Endothelial cell of umbilical vein (primary cell): ENCODE data around the gene ZP2. TPM values are rescaled to one million over a fixed set of nuclear protein-coding genes. Genes with fewer than 3 reads are reported as not detected.

Source experiments
- BruUV-seq: library from RNA; stranded (reverse); fragments of 400-500 nt; replicated peaks from 2 replicates; lab custom pipeline; 2021; lab: Mats Ljungman, UMichigan
- CTCF ChIA-PET: fragments of 300-600, 350-600 bp; sonication (Branson Sonifier 250); formaldehyde crosslinking; loops from one replicate; lab custom pipeline; 2021; ENCODE audit warnings: antibody characterized with exemption, inconsistent platforms; lab: Charles Lee
- POLR2A ChIA-PET: fragments of 300-600, 350-600 bp; sonication (Branson Sonifier 250); formaldehyde crosslinking; loops from one replicate; lab custom pipeline; 2021; ENCODE audit warnings: antibody characterized with exemption, inconsistent platforms; lab: Charles Lee
- DNase-seq: peaks from one replicate; pipeline ENCODE4 v3.0.0-alpha.2; 2011; ENCODE audit warnings: low read depth, low spot score
- FAIRE-seq: peaks from 2 replicates; lab custom pipeline; 2011; peaks lifted over from hg19 to GRCh38; lab: Jason Lieb, UNC
- H2AFZ ChIP-seq: 2 replicates; pipeline ENCODE4 v1.6.0; 2012; ENCODE audit warnings: low read depth, low read length, control low read depth, inconsistent platforms
- H3K27ac ChIP-seq: 2 replicates; pipeline ENCODE4 v1.5.1; 2011; ENCODE audit warnings: low read depth, mild to moderate bottlenecking, control low read depth, low read length, moderate library complexity; ENCODE audit not compliant: insufficient read depth
- H3K27me3 ChIP-seq, 2 experiments: 2 replicates each; pipeline versions ENCODE4 v1.6.0 to v1.6.1; 2011; ENCODE audit warnings: low read length in 2 of 2, mixed read lengths in 1 of 2; ENCODE audit not compliant: control insufficient read depth in 2 of 2, insufficient read depth in 2 of 2
- H3K36me3 ChIP-seq, 2 experiments: 2 replicates in 1 of 2; 3 replicates in 1 of 2; pipeline ENCODE4 v1.5.1; 2011; ENCODE audit warnings: low read length in 2 of 2, mild to moderate bottlenecking in 1 of 2, moderate library complexity in 1 of 2; ENCODE audit not compliant: control insufficient read depth in 2 of 2, insufficient read depth in 2 of 2; ENCODE audit errors: extremely low read depth in 1 of 2
- H3K4me1 ChIP-seq: 3 replicates; pipeline ENCODE4 v1.5.1; 2011; ENCODE audit warnings: mild to moderate bottlenecking, low read length; ENCODE audit not compliant: control insufficient read depth, insufficient read depth; ENCODE audit errors: extremely low read depth
- H3K4me2 ChIP-seq: 2 replicates; pipeline ENCODE4 v1.6.1; 2011; ENCODE audit warnings: low read length, control low read depth, mixed read lengths; ENCODE audit not compliant: insufficient read depth
- H3K4me3 ChIP-seq, 3 experiments: fragments of 200-600 bp in 1 of 3; sonication (generic), shearing (Covaris generic) in 1 of 3; replicated peaks in 1 of 3; 2 replicates each; pipeline ENCODE4 v1.5.1; 2011 to 2016; ENCODE audit warnings: control low read depth in 3 of 3, low read length in 3 of 3, mild to moderate bottlenecking in 2 of 3, inconsistent platforms in 1 of 3, low read depth in 1 of 3, moderate library complexity in 1 of 3; ENCODE audit not compliant: insufficient read depth in 1 of 3
- H3K79me2 ChIP-seq: 2 replicates; pipeline ENCODE4 v1.6.0; 2012; ENCODE audit warnings: low read length, inconsistent platforms; ENCODE audit not compliant: control insufficient read depth, insufficient read depth
- H3K9ac ChIP-seq: replicated peaks from 2 replicates; pipeline ENCODE3; 2011; ENCODE audit warnings: low read length, control low read depth; ENCODE audit not compliant: insufficient read depth; ENCODE audit errors: extremely low read depth
- H3K9me1 ChIP-seq: replicated peaks from 3 replicates; pipeline ENCODE4 v1.6.0; 2011; ENCODE audit warnings: mild to moderate bottlenecking, low read length; ENCODE audit not compliant: control insufficient read depth, insufficient read depth; ENCODE audit errors: extremely low read depth
- H3K9me3 ChIP-seq: replicated peaks from 2 replicates; pipeline ENCODE4 v1.5.1; 2012; ENCODE audit warnings: low read length, inconsistent platforms; ENCODE audit not compliant: control insufficient read depth, insufficient read depth
- H4K20me1 ChIP-seq: replicated peaks from 2 replicates; pipeline ENCODE3; 2011; ENCODE audit warnings: mild to moderate bottlenecking, low read length; ENCODE audit not compliant: control insufficient read depth, insufficient read depth; ENCODE audit errors: extremely low read depth
- EZH2 ChIP-seq: IDR thresholded peaks from 2 replicates; pipeline ENCODE4 v1.6.1; 2012; ENCODE audit warnings: borderline replicate concordance, low read depth, mild to moderate bottlenecking, moderate library complexity, low read length, inconsistent platforms; ENCODE audit not compliant: severe bottlenecking
- FOS ChIP-seq: IDR thresholded peaks from 2 replicates; pipeline ENCODE4 v1.6.1; 2011; ENCODE audit warnings: mild to moderate bottlenecking, low read length, moderate library complexity, borderline replicate concordance; ENCODE audit not compliant: insufficient read depth
- GATA2 ChIP-seq: IDR thresholded peaks from 2 replicates; pipeline ENCODE4 v1.7.0; 2011; ENCODE audit warnings: low read depth, mild to moderate bottlenecking, moderate library complexity, mixed read lengths, low read length; ENCODE audit not compliant: insufficient read length, insufficient read depth
- JUN ChIP-seq: IDR thresholded peaks from 2 replicates; pipeline ENCODE4 v1.6.1; 2011; ENCODE audit warnings: borderline replicate concordance, low read depth; ENCODE audit not compliant: insufficient read length, insufficient read depth
- MYC ChIP-seq: IDR thresholded peaks from one replicate; pipeline ENCODE4 v1.6.1; 2011; ENCODE audit warnings: mild to moderate bottlenecking, low read depth, low read length
- POLR2A ChIP-seq: IDR thresholded peaks from 2 replicates; pipeline ENCODE4 v1.6.1; 2012; ENCODE audit warnings: low read depth, mild to moderate bottlenecking, control low read depth, low read length
- POLR2AphosphoS5 ChIP-seq: IDR thresholded peaks from 2 replicates; pipeline ENCODE4 v1.6.1; 2012; ENCODE audit warnings: low read depth, mild to moderate bottlenecking, control low read depth, low read length, moderate library complexity; ENCODE audit not compliant: insufficient read depth
- dilution Hi-C: fragments of 300-500 bp; cut with MboI; formaldehyde crosslinking; loops from one replicate; pipeline ENCODE4 v1.15.0; 2019; ENCODE audit warnings: low sequenced_read_pairs; ENCODE audit not compliant: extremely low pct_ligation_motif_present
- intact Hi-C: fragments of 100-400 bp; cut with micrococcal nuclease; formaldehyde crosslinking; loops from one replicate; pipeline ENCODE4 v1.10.0; 2022
- polyA plus RNA-seq, 4 experiments: library from polyadenylated mRNA; depleted of rRNA in 3 of 4; stranded (reverse) in 3 of 4; unstranded in 1 of 4; fragments of >200 nt; gene quantifications; 2 replicates each; pipeline versions ENCODE4 v1.2.1 to v1.2.3, GENCODE V29; 2011 to 2012; ENCODE audit warnings: missing spikeins in 1 of 4
- total RNA-seq: library from RNA; stranded (reverse); gene quantifications from 2 replicates; pipeline ENCODE4 v1.2.3, GENCODE V29; 2021
- TF ChIP-seq, protein P1 (sequence below): IDR thresholded peaks from 2 replicates; pipeline ENCODE4 v1.6.1; 2011; ENCODE audit not compliant: insufficient read depth, insufficient read length
- TF ChIP-seq, protein P2 (sequence below), 2 donors: IDR thresholded peaks; 1 replicate in 1 of 2; 2 replicates in 1 of 2; pipeline ENCODE4 v1.5.1; 2011; ENCODE audit warnings: low read length in 2 of 2, mild to moderate bottlenecking in 2 of 2, moderate library complexity in 2 of 2, control low read depth in 1 of 2, inconsistent platforms in 1 of 2, low read depth in 1 of 2; ENCODE audit not compliant: insufficient read depth in 1 of 2; ENCODE audit errors: extremely low read depth in 1 of 2

ZP2 gene
- total and polyA plus RNA-seq, 2 donors (not counting 3 experiments of a cell fraction or from before 2014, with no cell fraction given) = not detected

DNA sequence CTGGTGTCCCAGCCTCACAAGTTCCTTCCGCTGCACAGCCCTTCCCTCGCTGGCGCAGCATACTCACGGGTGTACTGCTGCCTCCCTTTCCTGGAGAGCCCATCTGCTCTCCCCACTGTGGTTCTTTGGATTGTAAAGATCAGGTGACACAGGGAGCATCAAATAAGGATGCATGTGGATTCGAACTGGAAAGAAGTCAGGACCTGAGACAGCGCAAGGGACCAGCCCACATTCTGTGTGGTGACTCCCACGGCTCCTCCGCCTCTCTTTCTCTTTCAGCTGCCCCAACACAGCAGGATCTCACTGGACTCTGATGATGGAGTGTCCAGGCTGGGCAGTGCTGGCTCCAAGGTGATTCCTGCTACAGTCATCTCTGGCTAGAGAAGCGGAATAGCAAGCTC is 44.8 kb downstream of the ZP2 start:
- TF ChIP-seq POLR2AphosphoS5 (no peak), MYC (no peak)
- BruUV-seq = no TSS peak
- H3K79me2 ChIP-seq = no peaks in the 10 kb centered on the region
- dilution Hi-C loops (no loop called here), intact Hi-C loops (no loop called here)
- FAIRE-seq (no peak), DNase-seq (no peak)
- no peak overlapping the region for H3K4me2 ChIP-seq
- no peaks in the 10 kb centered on the region for H4K20me1 ChIP-seq
- H3K9me3 ChIP-seq = no peaks in the 10 kb centered on the region
- H3K36me3 ChIP-seq = peaks cover 6 to 14% of the 10 kb centered on the region in 2 experiments
- H3K9ac ChIP-seq = no peak overlapping the region
- no peak overlapping the region for H2AFZ ChIP-seq
- POLR2A ChIA-PET = no interaction called here
- H3K9me1 ChIP-seq = no peaks in the 10 kb centered on the region
- H3K4me3 ChIP-seq = no peak overlapping the region
- H3K27me3 ChIP-seq = no peaks in the 10 kb centered on the region
- H3K4me1 ChIP-seq = no peaks in the 10 kb centered on the region
- no peak overlapping the region for H3K27ac ChIP-seq
- CTCF ChIA-PET = interaction anchor here (1.9 kb wide), 1 partner anchor 10 kb away, joined by 7 read pairs; no protein-coding TSS in a partner anchor

DNA sequence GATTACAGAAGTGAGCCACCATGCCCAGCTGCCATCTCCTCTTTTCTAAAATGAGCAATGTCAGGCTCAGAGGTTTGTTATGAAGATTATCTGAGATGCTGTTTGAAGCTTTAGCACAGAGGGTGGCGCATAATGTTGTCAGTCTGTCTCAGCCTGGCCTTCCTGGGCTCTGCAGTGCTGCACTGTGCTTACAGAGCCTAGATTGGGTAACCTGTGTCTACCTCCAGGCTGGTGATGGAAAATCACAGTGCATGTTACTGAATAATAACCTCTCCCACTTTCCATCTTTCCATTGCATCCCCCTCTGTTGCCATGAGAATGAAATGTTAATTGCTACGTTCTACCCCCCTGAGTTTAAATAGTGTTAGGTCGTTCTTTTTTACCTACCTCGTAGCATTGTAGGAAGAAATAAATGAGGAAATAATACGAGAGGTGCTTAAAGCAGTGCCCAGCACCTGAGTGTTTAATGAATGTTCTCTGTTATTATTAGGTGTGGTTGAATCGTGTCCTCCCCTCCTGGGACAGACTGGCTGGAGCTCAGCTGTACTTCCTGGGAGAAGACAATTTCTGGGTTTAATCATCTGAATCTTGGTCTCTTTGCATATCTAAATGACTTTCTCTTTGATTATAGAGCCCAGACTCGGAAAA is 46.7 kb downstream of the ZP2 start:
- H3K4me2 ChIP-seq = no peak overlapping the region
- CTCF ChIA-PET = interaction anchor here (1.5 kb wide), 1 partner anchor 10 kb away, joined by 3 read pairs; no protein-coding TSS in a partner anchor
- POLR2A ChIA-PET = no interaction called here
- no peak overlapping the region for H3K9ac ChIP-seq
- intact Hi-C loops = no loop called here
- H2AFZ ChIP-seq = no peak overlapping the region
- no peaks in the 10 kb centered on the region for H3K9me1 ChIP-seq
- BruUV-seq = no TSS peak
- no peaks in the 10 kb centered on the region for H3K27me3 ChIP-seq
- H3K4me1 ChIP-seq = no peaks in the 10 kb centered on the region
- TF ChIP-seq EZH2 (no peak), GATA2 (no peak), JUN (no peak), FOS (no peak), POLR2A (no peak), POLR2AphosphoS5 (no peak), MYC (no peak)
- TF ChIP-seq, protein P1, sequence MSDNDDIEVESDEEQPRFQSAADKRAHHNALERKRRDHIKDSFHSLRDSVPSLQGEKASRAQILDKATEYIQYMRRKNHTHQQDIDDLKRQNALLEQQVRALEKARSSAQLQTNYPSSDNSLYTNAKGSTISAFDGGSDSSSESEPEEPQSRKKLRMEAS = no peak
- TF ChIP-seq, protein P2, sequence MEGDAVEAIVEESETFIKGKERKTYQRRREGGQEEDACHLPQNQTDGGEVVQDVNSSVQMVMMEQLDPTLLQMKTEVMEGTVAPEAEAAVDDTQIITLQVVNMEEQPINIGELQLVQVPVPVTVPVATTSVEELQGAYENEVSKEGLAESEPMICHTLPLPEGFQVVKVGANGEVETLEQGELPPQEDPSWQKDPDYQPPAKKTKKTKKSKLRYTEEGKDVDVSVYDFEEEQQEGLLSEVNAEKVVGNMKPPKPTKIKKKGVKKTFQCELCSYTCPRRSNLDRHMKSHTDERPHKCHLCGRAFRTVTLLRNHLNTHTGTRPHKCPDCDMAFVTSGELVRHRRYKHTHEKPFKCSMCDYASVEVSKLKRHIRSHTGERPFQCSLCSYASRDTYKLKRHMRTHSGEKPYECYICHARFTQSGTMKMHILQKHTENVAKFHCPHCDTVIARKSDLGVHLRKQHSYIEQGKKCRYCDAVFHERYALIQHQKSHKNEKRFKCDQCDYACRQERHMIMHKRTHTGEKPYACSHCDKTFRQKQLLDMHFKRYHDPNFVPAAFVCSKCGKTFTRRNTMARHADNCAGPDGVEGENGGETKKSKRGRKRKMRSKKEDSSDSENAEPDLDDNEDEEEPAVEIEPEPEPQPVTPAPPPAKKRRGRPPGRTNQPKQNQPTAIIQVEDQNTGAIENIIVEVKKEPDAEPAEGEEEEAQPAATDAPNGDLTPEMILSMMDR (IDR thresholded peaks at IDR 0.05; ENCODE audit: extremely low read depth in 1 of 2, insufficient read depth in 1 of 2, low read depth in 1 of 2, low read length in 2 of 2) = no peak
- no peak for DNase-seq
- peaks cover 4 to 9% of the 10 kb centered on the region in 2 experiments for H3K36me3 ChIP-seq
- no peak overlapping the region for H3K27ac ChIP-seq
- no peaks in the 10 kb centered on the region for H3K79me2 ChIP-seq
- no peak overlapping the region for H3K4me3 ChIP-seq
- dilution Hi-C loops = no loop called here
- FAIRE-seq = no peak
- no peaks in the 10 kb centered on the region for H4K20me1 ChIP-seq
- H3K9me3 ChIP-seq = no peaks in the 10 kb centered on the region
